IPS-18c (cell line): ENCODE measurements around the gene CHD2.
"Not testable (repeated sequence)": the region's sequence is repeated elsewhere in the genome, so short reads cannot be mapped to it uniquely, and the experiment has no call there.

Experiments
- H3K4me3 ChIP-seq: 2 replicates; pipeline ENCODE4 v1.7.0; 2013; ENCODE audit warnings: low read depth, mild to moderate bottlenecking, low read length, moderate library complexity; ENCODE audit not compliant: insufficient read depth
- H3K9me3 ChIP-seq: one replicate; pipeline ENCODE4 v1.6.1; 2013; ENCODE audit warnings: mild to moderate bottlenecking, low read length, moderate library complexity; ENCODE audit not compliant: control insufficient read depth, insufficient read depth

Gene CHD2

GRCh38 chr15:92915766-92916435 lies 15.8 kb downstream of the CHD2 start:
- H3K9me3 ChIP-seq = no peaks in the 10 kb centered on the region

GRCh38 chr15:92917598-92918407 lies 17.7 kb downstream of the CHD2 start:
- Histone ChIP-seq H3K4me3 (no peak overlapping the region), H3K9me3 (no peaks in the 10 kb centered on the region)

More at GRCh38 chr15:92915766-92916435, 15.8 kb downstream of the CHD2 start:
- H3K4me3 ChIP-seq = no peak overlapping the region

- H3K9me3 ChIP-seq, H3K4me3 ChIP-seq: not testable (repeated sequence)
These were observed 18.8 kb downstream of the CHD2 start for GRCh38 chr15:92918881-92919280.

- Histone ChIP-seq H3K4me3 (no peak overlapping the region), H3K9me3 (no peaks in the 10 kb centered on the region)
These were observed 20.6 kb downstream of the CHD2 start for GRCh38 chr15:92920595-92921161.

GRCh38 chr15:92921215-92922131 lies 21.3 kb downstream of the CHD2 start:
- H3K4me3 ChIP-seq = no peak overlapping the region
- no peaks in the 10 kb centered on the region for H3K9me3 ChIP-seq

- no peak overlapping the region for H3K4me3 ChIP-seq
- no peaks in the 10 kb centered on the region for H3K9me3 ChIP-seq
These were observed 22.4 kb downstream of the CHD2 start for GRCh38 chr15:92922418-92923002.

GRCh38 chr15:92924216-92924615 lies 24.1 kb downstream of the CHD2 start:
- Histone ChIP-seq H3K4me3 (no peak overlapping the region), H3K9me3 (no peaks in the 10 kb centered on the region)

GRCh38 chr15:92925454-92925853 lies 25.3 kb downstream of the CHD2 start:
- H3K4me3 ChIP-seq = no peak overlapping the region
- no peaks in the 10 kb centered on the region for H3K9me3 ChIP-seq

GRCh38 chr15:92928225-92928750 lies 28.2 kb downstream of the CHD2 start:
- no peaks in the 10 kb centered on the region for H3K9me3 ChIP-seq

GRCh38 chr15:92929002-92929401 lies 28.9 kb downstream of the CHD2 start:
- no peak overlapping the region for H3K4me3 ChIP-seq

More at GRCh38 chr15:92928225-92928750, 28.2 kb downstream of the CHD2 start:
- no peak overlapping the region for H3K4me3 ChIP-seq

GRCh38 chr15:92930054-92930621 lies 30.0 kb downstream of the CHD2 start:
- no peak overlapping the region for H3K4me3 ChIP-seq
- H3K9me3 ChIP-seq = no peaks in the 10 kb centered on the region

More at GRCh38 chr15:92929002-92929401, 28.9 kb downstream of the CHD2 start:
- H3K9me3 ChIP-seq = no peaks in the 10 kb centered on the region

- Histone ChIP-seq H3K9me3 (no peaks in the 10 kb centered on the region), H3K4me3 (no peak overlapping the region)
These were observed 30.7 kb downstream of the CHD2 start for GRCh38 chr15:92930776-92931175.

GRCh38 chr15:92932946-92933649 lies 33.0 kb downstream of the CHD2 start:
- Histone ChIP-seq H3K4me3 (no peak overlapping the region), H3K9me3 (no peaks in the 10 kb centered on the region)

- H3K4me3 ChIP-seq = no peak overlapping the region
- H3K9me3 ChIP-seq = no peaks in the 10 kb centered on the region
These were observed 33.7 kb downstream of the CHD2 start for GRCh38 chr15:92933831-92934230.

- no peaks in the 10 kb centered on the region for H3K9me3 ChIP-seq
- no peak overlapping the region for H3K4me3 ChIP-seq
These were observed 34.6 kb downstream of the CHD2 start for GRCh38 chr15:92934716-92935115.

- Histone ChIP-seq H3K9me3 (no peaks in the 10 kb centered on the region), H3K4me3 (no peak overlapping the region)
These were observed 36.0 kb downstream of the CHD2 start for GRCh38 chr15:92936138-92936537.
